Upper lobe of left lung (tissue), 6 donors: ENCODE data around the gene PRKAR1B. TPM values are rescaled to one million over a fixed set of nuclear protein-coding genes. Genes with fewer than 3 reads are reported as not detected.

ENCODE experiments used
- ATAC-seq, 2 donors: fragments of 200-7000 bp; cut with Tn5 transposase; one replicate each; pipeline ENCODE4 v1.9.1; 2022; ENCODE audit warnings: mild to moderate bottlenecking in 2 of 2, moderate library complexity in 2 of 2; ENCODE audit not compliant: low FRiP score in 2 of 2
- DNase-seq, 2 donors: peaks; one replicate each; pipeline ENCODE4 v3.0.0-alpha.2; 2019 to 2020
- H3K27ac ChIP-seq, 4 donors: fragments of 200-600 bp; sonication (generic); one replicate each; pipeline ENCODE4 v1.5.1; 2016 to 2019
- H3K27me3 ChIP-seq, 4 donors: fragments of 200-600 bp; sonication (generic); one replicate each; pipeline ENCODE4 v1.5.1; 2017 to 2019
- H3K36me3 ChIP-seq, 4 donors: fragments of 200-600 bp; sonication (generic); one replicate each; pipeline ENCODE4 v1.5.1; 2016 to 2019
- H3K4me1 ChIP-seq, 4 donors: fragments of 200-600 bp; sonication (generic); one replicate each; pipeline ENCODE4 v1.5.1; 2018 to 2019
- H3K4me3 ChIP-seq, 4 donors: fragments of 200-600 bp; sonication (generic); one replicate each; pipeline ENCODE4 v1.5.1; 2017 to 2019; ENCODE audit warnings: mild to moderate bottlenecking in 2 of 4, moderate library complexity in 1 of 4
- H3K9me3 ChIP-seq, 4 donors: fragments of 200-600 bp; sonication (generic); one replicate each; pipeline ENCODE4 v1.5.1; 2018 to 2019
- EP300 ChIP-seq, 4 donors: sonication (generic); formaldehyde crosslinking; IDR thresholded peaks; one replicate each; pipeline ENCODE4 v1.5.1; 2017; ENCODE audit warnings: antibody characterized with exemption in 4 of 4, control low read depth in 2 of 4
- POLR2A ChIP-seq, 4 donors: fragments of 450-650 bp; IDR thresholded peaks; one replicate each; pipeline ENCODE4 v1.5.1; 2016 to 2017; ENCODE audit warnings: antibody characterized with exemption in 4 of 4, mild to moderate bottlenecking in 2 of 4
- POLR2AphosphoS5 ChIP-seq, 2 donors: sonication (generic); formaldehyde crosslinking; IDR thresholded peaks; one replicate each; pipeline ENCODE4 v1.5.1; 2017; ENCODE audit warnings: antibody characterized with exemption in 2 of 2
- WGBS, 2 donors: methylation state at CpG; one replicate each; pipeline ENCODE4 v1.1.5; 2017 to 2018; 5-methylcytosine and 5-hydroxymethylcytosine counted together
- total RNA-seq, 6 donors: library from RNA; depleted of rRNA in 4 of 6; stranded (reverse); fragments of >200 nt in 4 of 6; gene quantifications; one replicate each; pipeline versions ENCODE4 v1.1.0 to v1.2.1, GENCODE V29; 2016 to 2021
- TF ChIP-seq, protein P1 (sequence below), 6 experiments: fragments of 450-650 bp in 4 of 6; fragments of 200-600 bp in 2 of 6; sonication (generic) in 2 of 6; IDR thresholded peaks; one replicate each; pipeline ENCODE4 v1.5.1; 2016 to 2019; ENCODE audit warnings: antibody characterized with exemption in 6 of 6
- donor health status: DM: no; HTN: no; CAD: no; lungs with moderate emphysema.
- donor health status: DM: no; HTN: yes; CAD: no; lungs with severe emphysema.

The PRKAR1B gene
- total RNA-seq, 6 donors from 2014 or later = 10.3 to 24.4 (median 20.9) TPM

DNA sequence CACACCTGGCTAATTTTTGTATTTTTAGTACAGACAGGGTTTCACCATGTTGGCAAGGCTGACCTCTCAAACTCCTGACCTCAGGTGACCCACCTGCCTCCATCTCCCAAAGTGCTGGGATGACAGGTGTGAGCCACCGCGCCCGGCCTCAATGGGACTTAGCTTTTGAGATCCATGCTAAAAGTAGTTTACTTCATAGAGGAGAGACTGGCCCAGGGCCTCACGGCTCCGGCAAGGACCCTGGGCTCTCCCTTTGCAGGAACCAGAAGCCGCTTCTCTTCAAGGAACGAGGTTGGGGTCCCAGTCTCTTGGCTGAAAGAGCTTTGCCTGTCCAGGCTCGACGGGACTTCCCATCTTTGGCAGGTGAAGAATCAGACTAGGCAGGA, 30.7 kb downstream of the PRKAR1B start:
- Histone ChIP-seq H3K9me3 (no peaks in the 10 kb centered on the region), H3K4me1 (peaks cover 4 to 17% (median 8%) of the 10 kb centered on the region in 4 donors), H3K4me3 (no peak overlapping the region), H3K27me3 (no peaks in the 10 kb centered on the region), H3K27ac (peak overlapping the region in 2 of 4 donors; percentile 15 to 68), H3K36me3 (no peaks in the 10 kb centered on the region)
- WGBS, 2 donors = 80 to 89% methylated on average over 5 to 9 of the region's 9 CpGs
- ATAC-seq (no peak), DNase-seq (no peak)
- TF ChIP-seq POLR2A (IDR thresholded peaks at IDR 0.05) = no peak
- no peak for TF ChIP-seq EP300 (IDR thresholded peaks at IDR 0.05)
- TF ChIP-seq, protein P1, sequence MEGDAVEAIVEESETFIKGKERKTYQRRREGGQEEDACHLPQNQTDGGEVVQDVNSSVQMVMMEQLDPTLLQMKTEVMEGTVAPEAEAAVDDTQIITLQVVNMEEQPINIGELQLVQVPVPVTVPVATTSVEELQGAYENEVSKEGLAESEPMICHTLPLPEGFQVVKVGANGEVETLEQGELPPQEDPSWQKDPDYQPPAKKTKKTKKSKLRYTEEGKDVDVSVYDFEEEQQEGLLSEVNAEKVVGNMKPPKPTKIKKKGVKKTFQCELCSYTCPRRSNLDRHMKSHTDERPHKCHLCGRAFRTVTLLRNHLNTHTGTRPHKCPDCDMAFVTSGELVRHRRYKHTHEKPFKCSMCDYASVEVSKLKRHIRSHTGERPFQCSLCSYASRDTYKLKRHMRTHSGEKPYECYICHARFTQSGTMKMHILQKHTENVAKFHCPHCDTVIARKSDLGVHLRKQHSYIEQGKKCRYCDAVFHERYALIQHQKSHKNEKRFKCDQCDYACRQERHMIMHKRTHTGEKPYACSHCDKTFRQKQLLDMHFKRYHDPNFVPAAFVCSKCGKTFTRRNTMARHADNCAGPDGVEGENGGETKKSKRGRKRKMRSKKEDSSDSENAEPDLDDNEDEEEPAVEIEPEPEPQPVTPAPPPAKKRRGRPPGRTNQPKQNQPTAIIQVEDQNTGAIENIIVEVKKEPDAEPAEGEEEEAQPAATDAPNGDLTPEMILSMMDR (IDR thresholded peaks at IDR 0.05) = no peak
- TF ChIP-seq POLR2AphosphoS5 (IDR thresholded peaks at IDR 0.05) = no peak

- H3K9me3 ChIP-seq = peaks cover 5 to 11% (median 10%) of the 10 kb centered on the region in 4 donors
- no peaks in the 10 kb centered on the region for H3K36me3 ChIP-seq
- TF ChIP-seq POLR2A (IDR thresholded peaks at IDR 0.05) (no peak), POLR2AphosphoS5 (IDR thresholded peaks at IDR 0.05) (no peak), EP300 (IDR thresholded peaks at IDR 0.05) (no peak)
- TF ChIP-seq, protein P1 (IDR thresholded peaks at IDR 0.05) = no peak
- peaks cover 4 to 9% (median 4%) of the 10 kb centered on the region in 4 donors for H3K4me1 ChIP-seq
- no peak overlapping the region for H3K27ac ChIP-seq
- no peaks in the 10 kb centered on the region for H3K27me3 ChIP-seq
- ATAC-seq (no peak), DNase-seq (no peak)
- no peak overlapping the region for H3K4me3 ChIP-seq
- 93 to 99% methylated on average over 22 of the region's 22 CpGs for WGBS, 2 donors
Measured at GRCh38 chr7:693280-693679, 33.8 kb downstream of the PRKAR1B start.

DNA sequence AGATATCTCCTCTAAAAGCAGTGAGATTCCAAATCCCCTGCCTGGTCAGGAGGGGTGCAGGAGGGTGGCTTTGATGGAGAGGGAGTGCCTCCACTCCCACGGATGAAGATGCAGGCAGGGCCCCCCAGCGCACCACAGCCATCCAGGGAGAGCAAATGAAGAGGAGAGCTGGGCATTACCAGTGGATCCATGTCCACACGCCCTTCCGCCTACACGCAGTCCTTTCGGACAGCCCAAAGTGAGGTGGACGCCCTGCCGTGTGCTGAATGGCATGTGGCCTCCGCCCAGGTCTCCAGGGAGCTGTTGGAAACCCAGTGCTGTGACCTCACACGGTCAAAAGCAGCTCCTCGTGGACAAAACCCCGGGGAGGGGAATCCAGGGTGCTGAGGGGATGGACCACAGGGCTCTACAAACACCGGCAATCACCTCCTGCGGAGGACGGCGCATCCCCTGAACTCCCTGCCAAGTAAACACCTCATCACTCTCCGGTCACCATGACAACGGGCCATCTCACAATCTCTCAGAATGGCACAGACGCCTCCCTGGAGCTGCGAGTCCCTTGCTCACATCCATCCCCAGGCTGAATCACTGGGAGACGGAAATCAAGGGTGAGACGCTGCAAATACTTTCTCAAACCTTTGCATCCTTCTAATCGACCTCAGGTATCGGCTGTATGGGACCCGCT, 35.6 kb downstream of the PRKAR1B start:
- no peak for DNase-seq
- peaks cover 5 to 20% (median 17%) of the 10 kb centered on the region in 4 donors for H3K9me3 ChIP-seq

DNA sequence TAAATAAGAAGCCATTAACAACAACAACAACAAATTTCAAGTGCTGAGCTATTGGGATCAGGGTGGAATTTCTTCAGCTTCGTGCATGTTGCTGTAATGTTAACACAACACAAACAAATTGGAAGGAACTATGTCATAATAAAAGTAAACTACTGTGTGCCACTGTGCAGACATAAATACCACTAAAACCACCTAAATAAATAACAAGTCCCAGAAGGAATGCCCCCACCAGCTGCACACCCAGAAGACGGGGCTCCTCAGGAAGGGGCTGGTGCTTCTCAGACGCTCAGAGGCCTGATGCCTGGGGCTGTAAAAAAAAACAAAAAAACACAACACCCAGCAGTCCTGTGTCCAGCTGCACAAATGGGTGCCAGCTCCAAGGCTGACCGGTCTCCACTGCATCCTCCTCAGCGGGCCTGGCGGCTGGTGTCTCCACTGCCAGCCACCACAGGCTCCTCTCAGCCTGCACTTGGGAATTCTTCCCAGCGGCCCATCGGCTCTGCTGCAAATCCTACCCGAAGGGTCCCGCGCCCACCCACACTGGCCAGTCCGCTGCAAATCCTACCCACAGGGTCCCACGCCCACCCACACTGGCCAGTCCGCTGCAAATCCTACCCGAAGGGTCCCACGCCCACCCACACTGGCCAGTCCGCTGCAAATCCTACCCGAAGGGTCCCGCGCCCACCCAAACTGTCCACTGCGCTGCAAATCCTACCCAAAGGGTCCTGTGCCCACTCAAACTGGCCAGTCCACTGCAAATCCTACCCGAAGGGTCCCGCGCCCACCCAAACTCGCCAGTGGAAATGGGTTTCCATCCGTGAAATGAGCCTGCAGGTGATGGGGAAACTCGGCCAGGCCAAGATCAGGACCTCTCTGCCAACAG, 36.4 kb downstream of the PRKAR1B start:
- H3K27ac ChIP-seq = no peak overlapping the region
- H3K9me3 ChIP-seq = peaks cover 5 to 28% (median 24%) of the 10 kb centered on the region in 4 donors
- ATAC-seq (no peak), DNase-seq (no peak)
- 92 to 93% methylated on average over 18 to 27 of the region's 27 CpGs for WGBS, 2 donors
- no peak overlapping the region for H3K4me3 ChIP-seq
- no peaks in the 10 kb centered on the region for H3K36me3 ChIP-seq
- H3K4me1 ChIP-seq = no peaks in the 10 kb centered on the region
- TF ChIP-seq, protein P1 (IDR thresholded peaks at IDR 0.05) = no peak
- TF ChIP-seq POLR2A (IDR thresholded peaks at IDR 0.05) (no peak), POLR2AphosphoS5 (IDR thresholded peaks at IDR 0.05) (no peak), EP300 (IDR thresholded peaks at IDR 0.05) (no peak)
- no peaks in the 10 kb centered on the region for H3K27me3 ChIP-seq

More for the DNA sequence above, 35.6 kb downstream of the PRKAR1B start:
- peak in 1 of 2 donors; percentile 10 for ATAC-seq
- TF ChIP-seq POLR2A (IDR thresholded peaks at IDR 0.05) (no peak), POLR2AphosphoS5 (IDR thresholded peaks at IDR 0.05) (no peak), EP300 (IDR thresholded peaks at IDR 0.05) (no peak)
- TF ChIP-seq, protein P1 (IDR thresholded peaks at IDR 0.05) = no peak
- H3K27ac ChIP-seq = no peak overlapping the region
- no peaks in the 10 kb centered on the region for H3K27me3 ChIP-seq
- no peak overlapping the region for H3K4me3 ChIP-seq
- H3K4me1 ChIP-seq = no peaks in the 10 kb centered on the region
- no peaks in the 10 kb centered on the region for H3K36me3 ChIP-seq
- 94 to 96% methylated on average over 12 to 24 of the region's 25 CpGs for WGBS, 2 donors
